Neural cell (in vitro differentiated cells): Measurements from ENCODE around the gene IFNA14.

ENCODE experiments used
- EP300 ChIP-seq: fragments of 450-650 bp; conservative IDR thresholded peaks from 2 replicates; pipeline ENCODE4 v1.6.1; 2014; ENCODE audit warnings: antibody characterized with exemption, mild to moderate bottlenecking, moderate library complexity; ENCODE audit not compliant: poor library complexity, severe bottlenecking
- EZH2 ChIP-seq: fragments of 200-600, 300-800 bp; shearing (Covaris generic), sonication (generic); IDR thresholded peaks from 2 replicates; pipeline ENCODE4 v1.6.1; 2014; ENCODE audit warnings: antibody characterized with exemption, low read length, borderline replicate concordance, mild to moderate bottlenecking; ENCODE audit not compliant: insufficient read depth, poor library complexity, severe bottlenecking
- MXI1 ChIP-seq: fragments of 450-650 bp; conservative IDR thresholded peaks from 2 replicates; pipeline ENCODE4 v1.6.1; 2014; ENCODE audit warnings: antibody characterized with exemption, mild to moderate bottlenecking; ENCODE audit not compliant: poor library complexity, severe bottlenecking
- POLR2AphosphoS5 ChIP-seq: IDR thresholded peaks from 2 replicates; pipeline ENCODE4 v1.6.1; 2012
- RAD21 ChIP-seq: fragments of 450-650 bp; conservative IDR thresholded peaks from 2 replicates; pipeline ENCODE4 v1.6.1; 2014; ENCODE audit warnings: antibody characterized with exemption, mild to moderate bottlenecking, moderate library complexity
- SMC3 ChIP-seq: fragments of 450-650 bp; conservative IDR thresholded peaks from 2 replicates; pipeline ENCODE4 v1.6.1; 2014; ENCODE audit warnings: antibody characterized with exemption, mild to moderate bottlenecking, moderate library complexity; ENCODE audit not compliant: poor library complexity
- TAF1 ChIP-seq: IDR thresholded peaks from 2 replicates; pipeline ENCODE4 v1.6.1; 2012; ENCODE audit warnings: low read depth
- TF ChIP-seq, protein P1 (sequence below): IDR thresholded peaks from 2 replicates; pipeline ENCODE4 v1.6.1; 2012; ENCODE audit warnings: borderline replicate concordance
- TF ChIP-seq, protein P2 (sequence below): fragments of 450-650 bp; IDR thresholded peaks from 2 replicates; pipeline ENCODE4 v1.5.1; 2014; ENCODE audit warnings: antibody characterized with exemption, mild to moderate bottlenecking, moderate library complexity; ENCODE audit not compliant: poor library complexity, severe bottlenecking

DNA sequence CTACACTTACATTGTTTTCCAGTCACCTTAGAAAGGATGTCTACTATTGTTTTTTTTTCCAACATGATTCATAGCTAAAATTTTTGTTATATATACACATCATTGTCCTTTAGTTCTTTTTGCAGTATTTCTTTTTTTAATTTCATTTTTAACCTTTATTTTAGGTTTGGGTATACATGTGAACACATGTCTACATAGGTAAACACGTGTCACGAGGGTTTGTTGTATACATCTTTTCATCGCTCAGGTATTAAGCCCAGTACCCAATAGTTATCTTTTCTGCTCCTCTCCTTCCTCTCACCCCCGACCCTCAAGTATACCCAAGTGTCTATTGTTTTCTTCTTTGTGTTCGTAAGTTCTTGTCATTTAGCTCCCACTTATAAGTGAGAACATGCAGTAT is 46.3 kb upstream of the IFNA14 start:
- TF ChIP-seq, protein P1, sequence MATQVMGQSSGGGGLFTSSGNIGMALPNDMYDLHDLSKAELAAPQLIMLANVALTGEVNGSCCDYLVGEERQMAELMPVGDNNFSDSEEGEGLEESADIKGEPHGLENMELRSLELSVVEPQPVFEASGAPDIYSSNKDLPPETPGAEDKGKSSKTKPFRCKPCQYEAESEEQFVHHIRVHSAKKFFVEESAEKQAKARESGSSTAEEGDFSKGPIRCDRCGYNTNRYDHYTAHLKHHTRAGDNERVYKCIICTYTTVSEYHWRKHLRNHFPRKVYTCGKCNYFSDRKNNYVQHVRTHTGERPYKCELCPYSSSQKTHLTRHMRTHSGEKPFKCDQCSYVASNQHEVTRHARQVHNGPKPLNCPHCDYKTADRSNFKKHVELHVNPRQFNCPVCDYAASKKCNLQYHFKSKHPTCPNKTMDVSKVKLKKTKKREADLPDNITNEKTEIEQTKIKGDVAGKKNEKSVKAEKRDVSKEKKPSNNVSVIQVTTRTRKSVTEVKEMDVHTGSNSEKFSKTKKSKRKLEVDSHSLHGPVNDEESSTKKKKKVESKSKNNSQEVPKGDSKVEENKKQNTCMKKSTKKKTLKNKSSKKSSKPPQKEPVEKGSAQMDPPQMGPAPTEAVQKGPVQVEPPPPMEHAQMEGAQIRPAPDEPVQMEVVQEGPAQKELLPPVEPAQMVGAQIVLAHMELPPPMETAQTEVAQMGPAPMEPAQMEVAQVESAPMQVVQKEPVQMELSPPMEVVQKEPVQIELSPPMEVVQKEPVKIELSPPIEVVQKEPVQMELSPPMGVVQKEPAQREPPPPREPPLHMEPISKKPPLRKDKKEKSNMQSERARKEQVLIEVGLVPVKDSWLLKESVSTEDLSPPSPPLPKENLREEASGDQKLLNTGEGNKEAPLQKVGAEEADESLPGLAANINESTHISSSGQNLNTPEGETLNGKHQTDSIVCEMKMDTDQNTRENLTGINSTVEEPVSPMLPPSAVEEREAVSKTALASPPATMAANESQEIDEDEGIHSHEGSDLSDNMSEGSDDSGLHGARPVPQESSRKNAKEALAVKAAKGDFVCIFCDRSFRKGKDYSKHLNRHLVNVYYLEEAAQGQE = no peak
- no peak for TF ChIP-seq POLR2AphosphoS5
- TF ChIP-seq, protein P2, sequence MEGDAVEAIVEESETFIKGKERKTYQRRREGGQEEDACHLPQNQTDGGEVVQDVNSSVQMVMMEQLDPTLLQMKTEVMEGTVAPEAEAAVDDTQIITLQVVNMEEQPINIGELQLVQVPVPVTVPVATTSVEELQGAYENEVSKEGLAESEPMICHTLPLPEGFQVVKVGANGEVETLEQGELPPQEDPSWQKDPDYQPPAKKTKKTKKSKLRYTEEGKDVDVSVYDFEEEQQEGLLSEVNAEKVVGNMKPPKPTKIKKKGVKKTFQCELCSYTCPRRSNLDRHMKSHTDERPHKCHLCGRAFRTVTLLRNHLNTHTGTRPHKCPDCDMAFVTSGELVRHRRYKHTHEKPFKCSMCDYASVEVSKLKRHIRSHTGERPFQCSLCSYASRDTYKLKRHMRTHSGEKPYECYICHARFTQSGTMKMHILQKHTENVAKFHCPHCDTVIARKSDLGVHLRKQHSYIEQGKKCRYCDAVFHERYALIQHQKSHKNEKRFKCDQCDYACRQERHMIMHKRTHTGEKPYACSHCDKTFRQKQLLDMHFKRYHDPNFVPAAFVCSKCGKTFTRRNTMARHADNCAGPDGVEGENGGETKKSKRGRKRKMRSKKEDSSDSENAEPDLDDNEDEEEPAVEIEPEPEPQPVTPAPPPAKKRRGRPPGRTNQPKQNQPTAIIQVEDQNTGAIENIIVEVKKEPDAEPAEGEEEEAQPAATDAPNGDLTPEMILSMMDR = no peak
- no peak for TF ChIP-seq EP300
- TF ChIP-seq EZH2 = no peak
- no peak for TF ChIP-seq RAD21
- TF ChIP-seq TAF1 = no peak
- no peak for TF ChIP-seq MXI1
- no peak for TF ChIP-seq SMC3
